ENCODE results near the gene DCTN3. TPM values are rescaled to one million over a fixed set of nuclear protein-coding genes. Genes with fewer than 3 reads are reported as not detected.

Gene DCTN3
- total and polyA plus RNA-seq, 2 of the 4 experiments (the other 2 are of a cell fraction), result 122 to 183 TPM

DNA sequence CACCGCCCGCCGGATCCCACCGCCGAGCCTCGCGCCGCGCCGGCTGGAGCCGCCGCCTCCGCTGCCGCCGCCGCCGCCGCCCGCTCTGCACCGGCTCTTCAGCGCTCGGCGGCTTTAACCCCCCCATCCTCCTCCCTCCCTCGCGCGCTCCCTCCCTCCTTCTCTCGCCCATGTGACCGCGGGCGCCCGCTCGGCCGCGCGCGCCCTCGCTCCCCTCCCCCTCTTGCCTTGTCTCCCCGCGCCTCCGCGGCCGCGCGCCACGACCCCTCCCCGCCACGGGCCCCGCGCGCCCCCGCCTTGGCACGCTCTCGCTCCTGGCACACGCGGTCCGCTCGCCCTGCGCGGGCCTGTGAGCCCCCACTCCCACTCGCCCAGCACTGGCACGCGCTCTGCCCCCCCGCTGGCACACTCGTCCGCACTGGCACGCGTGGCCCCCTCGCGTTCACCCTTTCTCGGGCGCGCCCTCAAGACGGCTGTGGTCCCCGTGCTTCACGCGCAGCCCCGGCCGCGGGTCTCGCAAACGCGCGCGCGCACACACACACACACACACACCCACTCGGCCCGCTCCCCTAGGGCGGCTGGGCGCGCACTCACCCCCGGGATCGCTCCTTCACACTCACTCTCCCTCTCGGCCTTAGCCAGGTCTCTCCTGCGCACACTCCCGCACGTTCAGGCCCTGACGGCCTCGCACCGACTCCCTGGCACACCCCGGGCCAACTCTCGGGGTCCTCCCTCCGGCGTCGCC, 30.5 kb downstream of the DCTN3 start, which contains the start of gene CNTFR:
Gene CNTFR (minus strand): TSS at position 89 of the 745 bp plus-strand sequence. CDS start 20,743 bp downstream, outside the sequence.
- no peak within 1 kb of the TSS for H2BK20ac ChIP-seq (ENCODE audit: low read depth, low read length)
- no peak within 1 kb of the TSS for H3K23ac ChIP-seq (ENCODE audit: low read depth, low read length)
- no peaks in the 10 kb centered on the region for H3K79me1 ChIP-seq (ENCODE audit: low read depth in 1 of 2, low read length in 2 of 2)
- no peak within 1 kb of the TSS for H2AK9ac ChIP-seq (replicated peaks; ENCODE audit: low read depth, low read length, poor library complexity)
- ATAC-seq (ENCODE audit: low read depth), result peak; percentile 15
- DNase-seq, result no peak
- no TSS peak for BruUV-seq (replicated peaks)
- no peaks in the 10 kb centered on the region for H3K9me1 ChIP-seq (ENCODE audit: insufficient read depth, low read length)
- ChIA-PET POLR2A (ENCODE audit: unreplicated experiment) (no interaction called here), CTCF (no interaction called here)
- peak within 1 kb of the TSS; percentile 51 for H2AFZ ChIP-seq (replicated peaks; ENCODE audit: low read length, poor library complexity)
- H3K18ac ChIP-seq (ENCODE audit: low read depth, low read length), result no peak within 1 kb of the TSS
- H2BK120ac ChIP-seq (ENCODE audit: low read depth, low read length), result no peak within 1 kb of the TSS
- no peak within 1 kb of the TSS for H3K14ac ChIP-seq (replicated peaks; ENCODE audit: low read depth, low read length)
- no peak within 1 kb of the TSS for H4K5ac ChIP-seq (ENCODE audit: low read depth, low read length)
- no peak within 1 kb of the TSS for H4K8ac ChIP-seq (ENCODE audit: low read depth in 2 of 2, low read length in 2 of 2)
- intact Hi-C loops (cut with micrococcal nuclease), result no loop called here
- no peak within 1 kb of the TSS for H3K56ac ChIP-seq (ENCODE audit: extremely low read depth, insufficient read depth, low read length)
- H3K4me1 ChIP-seq (ENCODE audit: control insufficient read depth, insufficient read depth, low read length), result no peaks in the 10 kb centered on the region; the same call in 1 of the 2 replicates
- H3K36me3 ChIP-seq (ENCODE audit: control insufficient read depth, insufficient read depth, low read length), result no peaks in the 10 kb centered on the region
- H3K4ac ChIP-seq (ENCODE audit: low read depth, low read length), result no peak within 1 kb of the TSS
- no peak within 1 kb of the TSS for H4K91ac ChIP-seq (ENCODE audit: insufficient read depth, low read depth, low read length)
- H3K27ac ChIP-seq (ENCODE audit: insufficient read depth, low read length), result no peak within 1 kb of the TSS
- dilution Hi-C loops (cut with HindIII; ENCODE audit: low sequenced_read_pairs, unreplicated experiment), result no loop called here
- H2BK5ac ChIP-seq (ENCODE audit: low read depth, low read length, poor library complexity, severe bottlenecking), result no peak within 1 kb of the TSS
- H3K4me3 ChIP-seq (ENCODE audit: insufficient read depth, low read depth, low read length), result peak within 1 kb of the TSS; percentile 25
- peak within 1 kb of the TSS; percentile 41; the same call in 1 of the 2 replicates for H3K4me2 ChIP-seq (ENCODE audit: low read depth, low read length)
- no peak within 1 kb of the TSS for H3K9ac ChIP-seq (ENCODE audit: low read depth, low read length)
- H2BK15ac ChIP-seq (ENCODE audit: low read depth, low read length), result no peak within 1 kb of the TSS
- H2AK5ac ChIP-seq (ENCODE audit: low read depth, low read length), result no peak within 1 kb of the TSS
- H3K9me3 ChIP-seq (ENCODE audit: control insufficient read depth, insufficient read depth, low read length), result no peaks in the 10 kb centered on the region
- H3K27me3 ChIP-seq (ENCODE audit: control insufficient read depth, insufficient read depth, low read length), result peaks cover 94% of the 10 kb centered on the region
- WGBS, 2 experiments (ENCODE audit: extremely low coverage in 2 of 2, insufficient read length in 1 of 2), result 2% methylated on average over 36 of the region's 104 CpGs; no CpG with 5 or more reads in 1 of the 2 experiments
- peaks cover 8% of the 10 kb centered on the region for H4K20me1 ChIP-seq (ENCODE audit: insufficient read depth, low read length)
- TF ChIP-seq RFX5 (IDR thresholded peaks at IDR 0.05; ENCODE audit: low read depth, low read length), result no peak
- peak; percentile 24; the same call in 1 of the 2 replicates for TF ChIP-seq MAZ (IDR thresholded peaks at IDR 0.05; ENCODE audit: borderline replicate concordance, low read depth, low read length)
- no peak for TF ChIP-seq BHLHE40 (IDR thresholded peaks at IDR 0.05; ENCODE audit: low read depth, low read length)
- in situ Hi-C loops (cut with MboI; ENCODE audit: low sequenced_read_pairs), result no loop called here

Data from IMR-90 (cell line).